GM13976 (cell line): Measurements from ENCODE around the gene POLR1G.
"Not testable (repeated sequence)": the region's sequence is repeated elsewhere in the genome, so short reads cannot be mapped to it uniquely, and the experiment has no call there.

ENCODE experiments used
- DNase-seq: peaks from one replicate; pipeline ENCODE4 v3.0.0; 2012; ENCODE audit warnings: low spot score
- CTCF ChIP-seq: IDR thresholded peaks from 2 replicates; pipeline ENCODE4 v1.5.1; 2012; ENCODE audit warnings: borderline replicate concordance, mild to moderate bottlenecking; ENCODE audit not compliant: insufficient read depth; ENCODE audit errors: extremely low read depth, missing control alignments, control extremely low read depth
- in situ Hi-C: fragments of 300-500 bp; cut with MboI; formaldehyde crosslinking; loops from one replicate; pipeline ENCODE4 v1.12.0; 2022; ENCODE audit warnings: low sequenced_read_pairs, mixed read lengths, inconsistent platforms; ENCODE audit not compliant: unreplicated experiment

Gene POLR1G

GRCh38 chr19:45420871-45421270 is 14.4 kb downstream of the POLR1G start:
- in situ Hi-C loops, result no loop called here
- no peak for TF ChIP-seq CTCF
- DNase-seq, result no peak

GRCh38 chr19:45421947-45422498 is 15.6 kb downstream of the POLR1G start:
- no peak for TF ChIP-seq CTCF
- in situ Hi-C loops, result no loop called here
- no peak for DNase-seq

- DNase-seq, result no peak
- in situ Hi-C loops, result no loop called here
- TF ChIP-seq CTCF, result no peak
Observed at GRCh38 chr19:45423033-45423588, 16.7 kb downstream of the POLR1G start.

GRCh38 chr19:45423589-45424190 is 17.2 kb downstream of the POLR1G start, which contains the start of gene ERCC1:
Gene ERCC1, minus strand, starts transcription at chr19:45423917. Its CDS starts 543 bp downstream, at chr19:45423374.
- DNase-seq, result peak; percentile 99
- no peak for TF ChIP-seq CTCF
- in situ Hi-C loops, result no loop called here

GRCh38 chr19:45424191-45425058 is 18.0 kb downstream of the POLR1G start:
- in situ Hi-C loops, result no loop called here
- DNase-seq, result no peak
- TF ChIP-seq CTCF, result no peak

- DNase-seq, result peak; percentile 72
- TF ChIP-seq CTCF, result peak; percentile 44
- in situ Hi-C loops, result no loop called here
Observed at GRCh38 chr19:45428384-45429231, 22.2 kb downstream of the POLR1G start.

- not testable (repeated sequence) for DNase-seq
- in situ Hi-C loops, result loop anchor here (10.0 kb wide), 1 partner anchor 135 kb away; no protein-coding TSS in a partner anchor
Observed at GRCh38 chr19:45429896-45430295, 23.5 kb downstream of the POLR1G start.

GRCh38 chr19:45431008-45431407 is 24.6 kb downstream of the POLR1G start:
- in situ Hi-C loops, result loop anchor here (10.0 kb wide), 1 partner anchor 134 kb away; no protein-coding TSS in a partner anchor
- not testable (repeated sequence) for DNase-seq

GRCh38 chr19:45432543-45432942 is 26.1 kb downstream of the POLR1G start:
- in situ Hi-C loops, result loop anchor here (10.0 kb wide), 1 partner anchor 132 kb away; no protein-coding TSS in a partner anchor

More at GRCh38 chr19:45432543-45432942, 26.1 kb downstream of the POLR1G start:
- DNase-seq, result not testable (repeated sequence)
